NCI-H2196 treated with DMSO at 0.1 percent for 48 hours (cell line): ENCODE measurements around the gene RFPL1.
A peak's percentile ranks its signal among the peaks of the same experiment; 100 is the strongest.

Experiments used
- DNase-seq: peaks from one replicate; lab custom pipeline; 2025; ENCODE audit not compliant: unreplicated experiment; lab: John Stamatoyannopoulos, UW

Gene RFPL1

GRCh38 chr22:29442976-29443375 lies 4.6 kb downstream of the RFPL1 start:
- no peak for DNase-seq

DNA sequence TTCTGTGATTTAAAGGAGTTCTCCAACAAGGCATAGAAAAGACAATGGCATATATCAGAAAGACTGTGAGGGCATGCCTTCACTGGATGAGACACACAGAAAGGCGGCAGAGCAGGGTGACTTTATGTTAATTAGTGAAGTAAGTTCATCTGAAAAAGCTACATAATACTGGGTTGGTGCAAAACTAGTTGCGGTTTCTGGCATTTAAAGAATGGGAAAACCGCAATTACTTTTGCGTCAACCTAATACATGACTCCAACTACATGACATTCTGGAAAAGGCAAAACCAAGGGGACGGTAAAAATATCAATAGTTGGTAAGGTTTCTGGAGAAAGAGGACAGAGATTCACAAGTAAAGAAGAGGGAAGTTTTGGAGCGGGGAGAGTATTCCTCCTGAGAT lies 5.1 kb downstream of the RFPL1 start:
- DNase-seq: no peak

DNA sequence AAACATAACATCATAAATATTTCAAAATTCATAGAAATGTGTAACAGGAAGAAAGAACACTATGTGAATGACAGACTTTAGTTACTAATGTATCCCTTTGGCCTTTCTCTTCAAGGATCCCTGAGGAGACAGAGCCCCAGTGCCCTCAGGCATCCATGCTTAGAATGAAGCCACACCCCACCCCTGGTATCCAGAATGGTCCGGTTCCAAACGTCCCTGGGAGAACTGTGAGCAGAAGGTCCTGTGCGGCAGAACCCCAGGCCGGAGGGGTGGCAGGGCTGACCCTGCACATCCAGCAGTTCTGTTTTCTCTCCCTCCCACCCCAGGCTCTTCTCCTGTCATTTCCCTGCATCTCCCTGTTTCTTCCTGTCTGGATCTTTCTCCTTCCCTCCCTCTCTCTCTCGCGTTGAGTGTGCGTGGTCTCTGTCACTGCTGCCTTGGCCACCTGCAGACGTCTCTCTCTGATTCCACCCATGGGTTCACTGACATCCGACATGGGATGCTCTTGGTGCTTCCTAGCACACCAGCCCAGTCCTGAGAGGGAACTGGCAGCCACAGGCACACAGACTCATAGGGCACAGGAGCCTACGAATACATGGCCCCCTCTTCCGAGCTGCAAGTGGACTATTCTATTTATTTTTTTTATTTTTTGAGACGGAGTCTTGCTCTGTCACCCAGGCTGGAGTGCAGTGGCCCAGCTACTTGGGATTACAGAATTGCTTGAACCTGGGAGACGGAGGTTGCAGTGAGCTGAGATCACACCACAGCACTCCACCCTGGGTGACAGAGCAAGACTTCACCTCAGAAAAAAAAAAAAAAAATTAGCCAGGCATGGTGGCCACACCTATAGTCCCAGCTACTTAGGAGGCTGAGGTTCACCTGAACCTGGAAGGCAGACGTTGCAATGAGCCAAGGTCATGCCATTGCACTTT lies 5.7 kb downstream of the RFPL1 start:
- DNase-seq: no peak

DNA sequence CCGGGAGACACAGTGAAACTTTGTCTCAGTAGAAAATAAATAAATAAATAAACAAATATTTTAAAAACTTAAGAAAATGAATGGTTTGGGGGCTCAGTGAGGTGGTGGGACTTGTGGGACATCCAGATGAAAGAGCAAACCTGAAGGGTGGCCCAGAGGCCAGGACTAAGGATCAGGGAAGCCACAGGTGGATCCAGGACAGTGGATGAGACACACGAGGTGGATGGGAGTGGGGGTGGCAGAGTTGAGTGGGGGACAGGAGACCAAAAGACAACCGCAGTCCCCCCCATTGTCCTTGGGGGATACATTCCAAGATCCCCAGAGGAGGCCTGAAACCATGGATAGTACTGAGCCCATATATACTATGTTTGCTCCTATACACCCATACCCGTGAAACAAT lies 7.1 kb downstream of the RFPL1 start:
- DNase-seq: no peak

- no peak for DNase-seq
Observed at GRCh38 chr22:29447906-29448305, 9.5 kb downstream of the RFPL1 start.

DNA sequence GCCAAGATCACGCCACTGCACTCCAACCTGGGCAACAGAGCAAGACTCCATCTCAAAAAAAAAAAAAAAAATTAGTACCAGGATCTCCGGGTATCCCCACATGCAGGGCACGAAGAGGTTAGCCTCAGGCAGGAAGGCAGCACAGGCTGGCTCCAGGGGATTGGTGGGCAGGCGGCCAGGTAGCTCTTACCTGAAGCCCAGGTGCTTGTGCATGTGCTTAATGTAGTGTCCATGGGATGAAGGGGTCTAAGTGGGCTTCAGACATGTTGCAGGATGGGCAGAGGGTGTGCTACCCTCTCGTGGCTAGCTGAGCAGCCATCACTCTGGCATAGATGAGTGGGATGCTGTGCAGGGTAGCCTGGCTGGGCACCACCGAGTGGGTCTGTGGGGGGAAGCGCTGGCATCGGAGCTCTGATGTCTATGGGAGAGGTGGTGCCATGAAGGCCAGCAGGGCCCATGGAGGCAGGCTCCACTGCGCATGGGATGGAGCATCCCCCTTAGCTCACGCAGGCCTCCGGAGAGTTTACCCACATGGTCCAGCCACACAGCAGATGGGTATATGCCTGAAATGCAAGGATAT lies 11.0 kb downstream of the RFPL1 start:
- DNase-seq: no peak

DNA sequence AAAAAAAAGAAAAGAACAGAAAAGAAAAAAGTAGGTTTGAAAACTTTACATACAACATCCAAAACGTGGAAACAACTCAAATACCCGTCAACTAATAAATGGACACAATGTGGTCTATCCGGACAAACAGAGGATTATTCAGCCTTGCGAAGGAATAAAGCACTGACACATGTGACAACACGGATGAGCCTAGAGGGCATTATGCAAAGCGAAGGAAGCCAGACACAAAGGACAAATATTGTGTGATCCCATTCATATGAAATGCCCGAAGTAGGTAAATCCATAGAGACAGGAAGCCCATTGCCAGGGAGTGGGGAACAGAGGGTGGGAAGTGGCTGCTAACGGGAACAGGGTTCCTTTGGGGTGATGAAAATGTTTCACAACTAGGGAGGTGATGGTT lies 11.8 kb downstream of the RFPL1 start:
- no peak for DNase-seq

- DNase-seq: no peak
Observed at GRCh38 chr22:29451863-29452262, 13.5 kb downstream of the RFPL1 start.

- no peak for DNase-seq
Observed at GRCh38 chr22:29454276-29454675, 15.9 kb downstream of the RFPL1 start.

DNA sequence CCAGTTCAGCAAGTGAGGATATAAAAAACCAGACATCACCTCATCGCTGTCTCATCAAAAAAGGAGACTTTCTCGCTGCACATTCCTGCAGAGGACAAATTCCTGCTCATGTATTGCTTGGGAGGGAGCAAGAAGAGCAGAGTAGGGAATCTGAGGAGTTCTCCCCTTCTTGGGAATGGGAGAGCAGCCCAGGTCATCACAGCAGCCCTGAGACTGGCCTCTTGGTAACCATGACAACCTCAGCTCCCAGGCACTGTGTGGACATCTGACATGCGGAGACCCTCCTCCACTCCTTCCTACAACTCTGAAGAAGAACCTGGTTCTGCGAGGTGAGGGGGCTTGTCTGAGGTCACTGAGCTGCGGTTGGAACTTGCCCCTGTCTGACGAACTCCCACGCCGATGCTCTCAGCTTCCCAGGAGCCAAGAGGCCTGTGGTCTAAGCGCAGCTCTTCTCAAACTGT lies 17.9 kb downstream of the RFPL1 start:
- DNase-seq: no peak

DNA sequence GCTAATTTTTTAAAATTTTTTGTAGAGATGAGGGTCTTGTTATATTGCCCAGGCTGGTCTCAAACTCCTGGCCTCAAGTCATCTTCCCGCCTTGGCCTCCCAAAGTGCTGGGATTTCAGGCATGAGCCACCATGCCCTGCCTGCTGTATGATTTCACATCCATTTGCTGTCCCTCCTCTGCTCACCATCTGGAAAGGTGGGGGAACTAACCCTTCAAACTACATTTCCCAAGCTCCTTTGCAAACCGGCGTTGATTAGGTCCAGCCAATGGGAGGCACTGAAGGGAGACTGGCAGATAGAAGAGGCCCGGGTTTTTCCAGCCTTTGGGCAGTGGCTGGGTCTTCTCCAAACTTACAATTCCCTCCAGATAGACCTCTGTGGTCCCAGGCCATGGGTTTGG lies 19.3 kb downstream of the RFPL1 start:
- DNase-seq: no peak

- no peak for DNase-seq
Observed at GRCh38 chr22:29458551-29458950, 20.2 kb downstream of the RFPL1 start.

DNA sequence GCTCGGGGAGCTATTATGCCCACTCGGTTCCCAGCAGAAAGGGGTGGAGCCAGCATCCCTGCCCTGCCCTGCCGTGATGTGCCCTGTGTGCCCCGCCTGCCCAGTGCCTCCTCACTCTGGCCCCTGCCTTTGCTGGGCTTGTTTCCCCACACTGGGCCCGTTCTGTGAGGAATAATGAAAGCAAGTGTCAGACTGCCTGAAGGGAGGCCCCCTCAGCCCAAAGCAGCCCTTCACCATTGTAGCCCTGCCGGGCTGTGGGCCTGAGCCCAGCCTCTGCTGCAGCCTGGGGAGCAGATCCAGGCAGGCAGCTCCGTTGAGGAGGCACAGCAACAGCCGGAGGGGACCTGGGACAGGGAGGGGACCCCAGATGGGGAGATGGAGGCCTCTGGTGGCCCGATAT lies 21.4 kb downstream of the RFPL1 start:
- no peak for DNase-seq

- no peak for DNase-seq
Observed at GRCh38 chr22:29461263-29461662, 22.9 kb downstream of the RFPL1 start.

DNA sequence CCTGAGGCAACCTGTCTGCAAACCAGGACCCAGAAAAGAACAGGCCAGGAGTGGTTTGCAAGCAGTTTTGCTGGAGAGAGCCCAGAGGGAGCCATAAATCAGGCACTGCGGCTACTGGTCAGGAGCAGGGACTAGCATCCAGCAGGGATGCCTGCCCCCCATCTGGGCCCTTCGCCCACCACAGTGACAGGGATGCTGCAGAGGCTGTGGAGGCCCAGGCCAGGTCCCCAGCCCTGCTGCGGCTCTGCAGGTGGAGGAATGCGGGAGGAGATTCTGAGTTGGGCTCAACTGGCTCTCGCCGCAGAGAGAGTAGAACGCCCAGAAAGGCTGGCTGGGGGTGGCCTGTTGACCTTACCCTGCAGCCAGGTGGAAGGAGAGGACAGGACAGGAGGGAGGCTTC lies 25.2 kb downstream of the RFPL1 start:
- no peak for DNase-seq

DNA sequence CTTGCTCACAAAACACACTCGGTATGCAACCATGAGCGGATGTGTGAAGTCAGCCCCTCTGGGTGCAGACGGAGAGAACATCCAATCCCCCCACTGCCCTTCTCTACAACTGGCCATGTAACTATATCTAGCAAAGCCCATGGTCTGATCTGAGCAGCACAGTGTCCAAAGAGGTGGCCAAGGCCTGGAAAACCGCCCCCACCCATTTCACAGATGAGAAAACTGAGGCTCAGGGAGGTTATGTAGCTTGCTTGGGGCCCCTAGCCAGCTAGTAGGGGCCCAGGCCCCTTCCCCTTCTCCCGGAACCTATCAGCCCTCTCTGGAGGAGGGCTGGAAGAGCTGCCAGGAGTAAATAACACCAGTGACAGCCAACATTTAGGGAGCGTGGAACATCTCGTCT lies 26.2 kb downstream of the RFPL1 start:
- DNase-seq: no peak

- DNase-seq: no peak
Observed at GRCh38 chr22:29469755-29470154, 31.4 kb downstream of the RFPL1 start.

DNA sequence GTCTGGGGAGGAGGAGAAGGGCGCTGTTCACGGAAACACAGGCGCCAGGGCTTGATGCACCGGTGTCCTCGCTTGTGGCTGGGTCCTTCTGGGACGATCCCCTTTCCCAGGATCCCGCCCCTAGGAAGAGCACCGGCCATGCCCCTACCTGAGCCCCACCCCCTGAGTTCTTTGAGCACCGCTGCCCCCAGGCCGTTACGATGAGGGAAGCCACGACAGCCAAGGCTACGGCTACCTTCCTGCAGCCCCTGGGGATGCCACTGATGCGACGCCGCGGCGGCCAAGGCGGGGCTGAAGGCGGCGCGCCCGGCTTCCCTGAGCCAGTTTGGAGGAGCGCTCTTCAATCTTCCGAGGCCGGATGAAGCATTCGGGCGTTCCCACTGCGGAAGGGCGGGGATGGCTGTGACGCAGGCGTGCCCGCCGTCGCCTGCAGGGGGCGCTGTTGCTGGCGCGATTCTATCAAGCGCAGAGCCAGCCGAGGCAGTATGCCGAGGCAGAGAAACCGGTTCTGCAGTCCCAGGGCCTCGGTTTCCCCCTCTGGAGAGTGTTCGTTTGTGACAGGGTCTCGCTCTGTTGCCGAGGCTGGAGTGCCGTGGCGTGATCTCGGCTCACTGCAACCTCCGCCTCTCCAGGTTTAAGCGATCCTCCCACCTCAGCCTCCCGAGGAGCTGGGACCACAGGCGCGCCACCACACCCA lies 31.9 kb downstream of the RFPL1 start:
- no peak for DNase-seq

- no peak for DNase-seq
Observed at GRCh38 chr22:29473001-29473400, 34.6 kb downstream of the RFPL1 start.

GRCh38 chr22:29475550-29475949 lies 37.2 kb downstream of the RFPL1 start:
- DNase-seq: no peak

- DNase-seq: no peak
Observed at GRCh38 chr22:29476116-29476515, 37.7 kb downstream of the RFPL1 start.

GRCh38 chr22:29477723-29478318 lies 39.4 kb downstream of the RFPL1 start:
- peak; percentile 4 for DNase-seq
